ELF-1 (cell line): Measurements from ENCODE around the gene TTYH2.

Source experiments
- DNase-seq: peaks from one replicate; pipeline ENCODE4 v3.0.0-alpha.2; 2016; ENCODE audit warnings: low read depth, low spot score

TTYH2 gene

DNA sequence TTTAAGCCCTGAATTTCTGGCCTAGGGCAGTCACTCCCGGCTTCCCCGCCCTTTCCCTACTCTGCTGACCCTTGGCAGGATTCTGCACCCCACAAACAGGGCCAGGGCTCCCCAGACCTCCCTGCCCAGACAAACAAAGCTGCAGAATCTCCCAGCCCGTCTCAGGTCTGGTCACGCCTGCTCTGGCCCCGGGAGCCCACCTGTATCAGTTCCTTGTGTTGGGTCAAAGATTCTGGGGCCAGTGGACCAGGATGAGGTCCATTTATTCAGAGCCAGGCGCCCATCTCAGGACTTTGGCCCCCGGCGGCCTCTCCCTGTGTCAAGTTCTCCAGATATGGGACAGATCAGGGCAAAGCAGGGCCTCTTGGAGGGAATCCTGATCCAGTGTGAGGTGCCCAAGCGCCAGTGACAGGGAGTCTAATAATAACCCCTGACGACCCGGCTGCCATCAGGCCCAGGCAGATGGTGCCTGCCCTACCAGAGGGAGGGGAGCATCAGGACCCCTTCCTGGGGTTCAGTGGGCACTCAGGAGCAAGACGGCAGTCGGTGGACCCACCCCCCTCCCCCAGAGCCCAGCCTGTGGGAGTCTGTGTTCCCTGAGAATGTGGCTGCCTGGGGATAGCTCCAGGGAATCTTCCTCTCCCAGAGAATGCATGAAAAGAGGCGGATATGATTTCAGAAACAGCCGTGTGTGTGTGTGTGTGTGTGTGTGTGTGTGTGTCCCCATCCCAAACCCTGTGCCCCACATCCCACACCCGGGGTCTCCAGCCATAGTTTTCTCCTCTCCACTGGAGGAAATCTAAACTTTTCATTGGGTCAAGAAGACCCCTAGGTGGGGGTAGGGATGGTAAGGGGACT, 1.3 kb downstream of the TTYH2 start:
- no peak for DNase-seq

DNA sequence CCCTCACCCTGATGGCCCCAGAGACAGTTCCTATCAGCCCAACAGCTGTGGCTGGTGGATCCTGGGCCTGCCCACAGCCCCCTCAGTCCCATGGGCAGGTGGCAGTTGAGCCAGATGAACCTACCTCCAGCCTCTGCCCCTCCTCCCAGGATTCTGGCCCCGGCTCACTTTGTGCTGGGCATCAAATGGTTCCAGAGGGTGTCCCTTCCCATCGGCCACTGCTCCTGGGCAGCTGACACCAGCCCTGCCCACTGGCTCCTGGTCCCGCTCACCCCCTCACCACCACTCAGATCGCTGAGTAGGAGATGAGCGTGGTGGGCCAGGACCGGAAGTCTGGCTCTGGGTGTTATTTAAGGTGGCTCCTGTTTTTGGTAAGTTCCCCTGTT, 2.0 kb downstream of the TTYH2 start:
- no peak for DNase-seq

DNA sequence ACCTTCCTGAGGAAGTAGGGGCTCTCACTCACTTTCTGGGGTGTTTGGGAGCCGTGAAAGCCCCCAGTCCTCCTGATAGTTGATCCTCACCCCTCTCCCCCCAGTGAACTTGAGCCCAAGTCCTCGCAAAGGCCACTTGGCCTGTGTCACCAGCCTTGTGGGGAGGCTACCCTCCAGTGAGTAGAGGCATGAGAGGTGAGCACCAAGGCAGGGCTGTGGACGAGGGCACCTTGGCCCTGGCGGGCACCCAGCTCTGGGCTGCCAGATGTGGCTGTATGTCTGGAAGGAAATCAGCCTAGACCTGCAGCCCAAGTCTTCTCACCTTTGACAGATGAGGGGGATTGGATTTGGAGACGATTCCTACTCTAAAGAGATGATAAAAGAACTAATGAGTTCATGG, 3.1 kb downstream of the TTYH2 start:
- no peak for DNase-seq

DNA sequence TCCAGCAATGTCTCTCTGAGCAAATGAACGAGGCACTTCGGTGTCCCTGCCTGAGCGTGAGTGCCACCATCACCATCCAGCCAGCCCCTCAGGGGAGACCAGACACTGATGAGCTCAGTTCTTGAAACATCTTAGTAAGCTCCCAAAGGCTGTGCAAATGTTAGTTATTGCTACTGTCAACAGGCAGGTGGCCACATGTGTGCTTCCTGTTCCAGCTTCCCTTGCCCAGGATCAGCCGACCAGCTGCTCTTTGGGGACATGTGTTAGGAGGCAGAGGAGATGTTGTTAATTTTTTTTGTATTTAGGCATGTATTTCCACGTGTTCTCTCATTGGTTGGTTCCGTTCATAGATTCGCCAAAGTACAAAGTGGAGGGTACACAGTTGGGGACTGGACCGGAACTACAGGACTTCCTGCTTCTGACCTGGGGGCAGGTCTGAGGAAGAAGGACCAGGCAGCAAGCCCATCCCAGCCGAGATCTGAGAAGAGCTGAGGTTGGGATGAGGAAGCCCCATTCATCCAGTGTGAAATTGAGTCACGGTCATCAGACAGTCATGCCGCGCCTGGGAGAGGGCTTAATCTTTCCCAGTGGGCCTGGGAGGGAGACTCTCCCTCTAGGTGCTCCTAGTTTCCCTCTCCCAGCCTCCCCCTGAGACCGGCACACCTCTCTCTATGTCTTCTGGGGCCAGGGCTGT, 3.8 kb downstream of the TTYH2 start:
- DNase-seq: no peak

DNA sequence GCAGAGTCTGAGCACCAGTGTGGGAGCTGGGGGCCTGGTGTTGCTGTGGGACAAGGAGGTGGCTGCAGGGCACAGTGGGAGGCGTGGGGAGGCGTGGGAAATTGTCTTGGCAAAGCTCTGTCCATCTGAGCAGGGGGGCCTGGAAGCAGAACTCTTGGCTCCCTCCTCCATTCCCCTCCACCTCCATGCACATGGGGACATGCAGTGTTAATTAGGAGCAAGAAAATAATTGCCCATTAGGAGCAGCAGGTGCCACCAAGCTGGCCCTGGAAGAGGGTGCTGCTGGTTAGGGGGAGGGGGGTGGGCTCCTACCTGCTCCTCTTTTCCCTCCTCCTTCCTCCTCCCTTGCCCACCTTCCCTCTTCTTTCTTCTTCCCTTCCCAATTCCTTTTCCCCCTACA, 4.5 kb downstream of the TTYH2 start:
- no peak for DNase-seq

DNA sequence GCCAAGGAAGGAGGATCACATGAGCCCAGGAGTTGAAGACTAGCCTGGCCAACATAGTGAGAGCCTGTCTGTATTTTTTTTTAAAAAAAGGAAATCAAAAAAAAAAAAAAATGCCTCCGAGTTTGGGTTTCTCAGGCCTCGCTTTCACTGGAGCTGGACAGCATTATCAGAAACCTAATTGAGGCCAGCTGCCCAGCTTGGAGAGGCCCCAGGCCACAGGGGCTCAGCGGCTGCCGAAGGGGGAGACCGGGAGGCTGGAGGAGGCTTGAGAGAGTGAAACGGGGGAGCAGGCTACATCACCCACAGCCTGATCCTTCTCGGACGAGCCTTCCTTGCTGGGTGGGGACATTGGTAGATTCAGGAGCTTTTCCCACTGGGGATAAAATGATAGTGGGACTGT, 5.1 kb downstream of the TTYH2 start:
- DNase-seq: no peak

DNA sequence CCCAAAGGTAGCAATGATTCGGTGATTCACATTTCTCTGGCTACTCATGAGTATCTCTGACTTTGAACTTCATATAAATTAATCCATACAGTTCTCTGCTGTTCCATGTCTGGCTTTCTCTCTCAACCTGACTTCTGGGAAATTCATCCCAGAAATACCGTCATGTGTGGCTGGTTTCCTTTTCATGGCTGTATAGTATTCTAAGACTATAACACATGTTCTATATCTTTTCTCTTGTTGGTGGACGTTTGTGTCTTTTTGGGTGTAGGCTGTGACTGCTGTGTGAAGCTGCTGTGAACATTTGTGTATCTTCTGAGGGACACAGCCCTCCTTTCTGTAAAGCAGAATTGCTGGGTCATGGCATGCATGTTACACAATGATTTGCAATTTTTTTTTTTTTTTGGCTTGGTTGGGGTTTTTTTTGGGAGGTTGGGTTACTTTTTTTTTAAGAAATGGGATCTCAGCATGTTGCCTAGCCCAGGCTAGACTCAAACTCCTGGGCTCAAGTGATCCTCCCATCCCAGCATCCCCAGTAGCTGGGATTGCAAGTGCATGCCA, 6.3 kb downstream of the TTYH2 start:
- no peak for DNase-seq

DNA sequence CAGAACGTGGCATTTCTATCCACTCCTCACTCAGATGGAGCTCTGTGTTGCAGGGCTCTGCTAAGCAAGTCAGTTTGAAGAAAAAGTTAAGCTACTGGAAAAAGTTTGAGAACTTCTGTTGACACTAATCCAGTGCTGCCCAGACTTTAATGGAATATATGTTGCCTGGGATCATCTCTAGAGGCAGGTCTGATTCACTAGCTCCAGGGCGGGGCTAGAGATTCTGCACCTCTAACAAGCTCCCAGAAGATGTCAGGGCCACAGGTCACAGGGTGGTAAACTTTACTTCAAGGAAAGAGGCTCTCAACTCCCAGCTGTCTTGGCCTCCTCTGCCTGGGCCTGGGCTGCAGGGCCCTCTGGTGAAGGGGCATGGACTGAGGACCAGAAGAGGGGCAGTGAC, 6.8 kb downstream of the TTYH2 start:
- no peak for DNase-seq

DNA sequence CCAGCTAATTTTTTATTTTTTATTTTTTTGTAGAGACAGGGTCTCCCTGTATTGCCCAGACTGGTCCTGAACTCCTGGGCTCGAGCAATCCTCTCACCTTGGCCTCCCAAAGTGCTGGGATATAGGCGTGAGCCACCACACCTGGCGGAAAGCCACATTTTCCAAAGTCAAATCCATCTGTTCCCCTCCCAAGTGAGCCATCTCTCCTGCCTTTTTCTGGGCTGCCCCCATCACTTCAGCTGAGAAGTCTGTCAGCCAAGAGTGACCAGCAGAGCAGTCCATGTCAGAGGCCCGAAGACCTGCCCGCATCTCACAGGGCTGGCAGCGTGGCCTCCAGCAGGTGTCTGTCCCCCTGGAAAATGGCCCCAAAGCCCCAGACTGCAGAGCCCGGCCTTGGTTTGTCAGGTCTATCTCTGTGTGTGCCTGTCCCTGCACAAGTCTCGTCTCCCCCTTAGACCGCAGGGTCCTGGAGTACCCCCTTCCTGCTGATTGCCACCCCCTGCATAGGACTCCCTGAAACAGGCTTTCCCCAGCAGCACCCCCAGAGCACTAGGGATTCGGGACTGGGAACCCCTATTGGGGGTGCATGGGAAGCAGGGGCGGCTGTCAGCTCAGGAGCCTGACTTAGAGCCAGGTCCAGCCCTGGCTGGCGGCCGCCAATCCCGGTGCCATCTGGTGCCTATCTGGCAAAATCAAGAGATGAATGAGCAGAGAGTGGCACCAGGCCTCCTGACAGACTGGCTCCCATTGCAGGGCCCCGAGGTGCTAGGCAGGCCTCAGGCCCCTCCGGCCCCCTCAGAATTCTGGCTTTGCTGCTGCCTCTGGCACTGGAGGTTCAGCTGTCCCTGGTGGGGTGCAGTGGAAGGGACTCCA, 7.8 kb downstream of the TTYH2 start:
- no peak for DNase-seq

DNA sequence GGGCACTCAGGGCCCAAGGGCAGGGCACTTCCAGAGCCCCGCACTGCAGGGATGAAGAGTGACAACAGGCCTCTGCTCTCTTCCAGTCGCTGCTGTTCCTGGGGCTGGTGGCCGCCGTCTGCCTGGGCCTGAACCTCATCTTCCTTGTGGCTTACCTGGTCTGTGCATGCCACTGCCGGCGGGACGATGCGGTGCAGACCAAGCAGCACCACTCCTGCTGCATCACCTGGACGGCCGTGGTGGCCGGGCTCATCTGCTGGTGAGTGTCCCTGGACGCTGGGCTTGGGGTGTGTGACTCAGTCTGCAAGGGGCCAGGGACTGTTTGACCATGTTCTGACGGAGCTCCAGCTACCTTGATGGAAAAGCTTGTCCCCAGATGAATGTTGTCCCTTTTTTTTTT, 9.0 kb downstream of the TTYH2 start:
- DNase-seq: no peak

DNA sequence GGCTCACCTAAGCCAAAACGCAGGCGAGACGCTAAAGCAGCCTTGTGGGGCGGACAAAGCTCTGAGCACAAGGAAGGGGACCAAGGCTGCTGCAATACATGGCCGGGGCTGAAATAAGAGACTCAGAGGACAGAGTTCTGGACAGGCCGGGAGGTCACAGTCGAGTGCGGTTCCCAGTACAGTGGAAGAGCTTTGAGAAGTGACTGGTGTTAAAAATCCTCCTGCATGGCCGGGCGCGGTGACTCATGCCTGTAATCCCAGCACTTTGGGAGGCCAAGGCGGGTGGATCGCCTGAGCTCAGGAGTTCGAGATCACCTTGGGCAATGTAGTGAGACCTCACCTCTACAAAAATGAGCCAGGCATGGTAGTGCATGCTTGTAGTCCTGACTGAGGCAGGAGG, 10.5 kb downstream of the TTYH2 start:
- no peak for DNase-seq

DNA sequence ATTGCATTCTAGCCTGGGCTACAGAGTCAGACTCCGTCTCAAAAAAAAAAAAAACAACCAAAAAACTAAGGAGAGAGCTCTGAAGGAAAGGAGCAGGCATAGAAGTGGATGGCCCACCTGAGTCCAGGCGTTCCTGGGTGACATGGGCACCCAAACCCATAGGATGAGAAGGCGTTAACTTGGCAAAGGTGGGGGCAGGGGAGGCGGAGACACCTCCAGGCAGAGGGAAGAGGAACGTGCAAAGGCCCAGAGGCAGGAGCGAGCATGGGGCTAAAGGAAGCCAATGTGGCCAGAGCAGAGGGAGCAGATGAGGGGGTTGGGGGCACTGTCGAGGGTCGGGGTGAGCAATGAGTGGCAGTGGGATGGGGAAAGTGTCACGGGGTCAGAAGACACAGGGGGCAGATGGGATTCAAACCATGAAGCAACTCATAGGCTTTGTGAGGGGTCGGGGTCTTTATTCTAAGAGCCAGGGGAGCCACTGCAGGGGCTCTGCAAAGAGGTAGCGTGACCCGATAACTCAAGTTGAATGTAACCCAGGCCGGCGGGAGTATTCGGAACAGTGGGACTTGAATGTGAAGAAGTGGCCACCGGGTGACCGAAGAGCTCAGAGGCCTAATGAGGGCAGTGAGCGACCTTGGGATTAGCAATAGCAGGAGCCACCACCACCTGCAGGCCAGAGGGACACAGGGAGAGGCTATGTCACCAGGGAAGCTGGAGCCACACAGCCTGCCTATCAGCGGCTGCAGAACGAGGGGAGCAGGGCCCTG, 11.8 kb downstream of the TTYH2 start:
- DNase-seq: no peak

DNA sequence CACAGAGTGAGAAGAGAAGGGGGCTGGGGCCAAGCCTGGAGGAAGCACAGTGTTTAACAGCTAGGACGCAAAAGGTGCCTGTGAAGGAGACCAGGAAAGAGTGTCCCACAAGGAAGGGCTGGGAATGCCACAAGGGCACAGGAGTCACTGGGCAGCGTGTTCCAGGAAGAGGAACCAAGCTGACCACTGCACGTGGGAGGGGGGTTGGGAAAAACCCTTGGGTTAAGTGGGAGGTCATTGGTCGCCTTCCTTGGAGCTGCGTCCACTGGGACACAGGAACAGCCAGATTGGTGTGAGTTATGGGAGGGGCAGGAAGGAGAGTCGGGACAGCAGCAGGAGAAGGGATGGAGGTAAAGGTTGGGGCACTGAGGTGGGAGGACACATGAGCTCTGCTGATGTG, 12.9 kb downstream of the TTYH2 start:
- DNase-seq: no peak

DNA sequence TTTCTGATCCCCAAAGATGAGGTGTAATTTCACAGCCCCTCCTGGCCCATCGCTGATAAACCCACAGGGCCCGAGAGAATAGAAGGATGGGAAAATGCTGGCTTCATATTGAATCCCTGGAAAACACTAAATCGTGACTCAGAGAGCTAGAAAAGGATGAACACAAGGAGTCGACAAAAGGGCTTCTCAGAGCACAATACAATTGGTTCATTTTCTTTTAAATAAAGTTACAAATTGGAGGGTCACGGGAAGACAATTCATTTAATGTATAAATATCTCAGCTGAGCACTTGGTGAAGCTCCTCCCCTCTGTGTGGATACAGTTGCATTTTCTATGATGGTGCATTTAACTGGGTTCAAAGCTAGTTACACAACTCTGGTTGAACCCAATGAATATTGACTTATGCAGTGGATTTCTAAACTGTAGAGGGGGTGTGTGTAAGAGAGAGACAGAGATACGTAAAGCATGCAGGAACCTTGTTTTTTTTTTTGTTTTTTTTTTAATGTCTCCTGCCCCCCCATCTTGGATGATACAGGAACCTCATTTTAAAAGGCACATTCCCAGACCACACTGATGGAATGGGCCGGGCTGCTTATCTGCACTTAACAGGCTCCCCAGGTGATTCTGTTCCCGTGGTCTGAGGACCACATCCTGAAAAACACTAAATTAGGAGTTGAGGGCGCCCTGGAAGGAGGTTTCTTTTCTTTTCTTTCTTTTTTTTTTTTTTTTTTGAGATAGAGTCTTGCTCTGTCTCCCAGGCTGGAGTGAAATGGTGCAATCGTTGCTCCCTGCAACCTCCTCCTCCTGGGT, 14.1 kb downstream of the TTYH2 start:
- DNase-seq: no peak

DNA sequence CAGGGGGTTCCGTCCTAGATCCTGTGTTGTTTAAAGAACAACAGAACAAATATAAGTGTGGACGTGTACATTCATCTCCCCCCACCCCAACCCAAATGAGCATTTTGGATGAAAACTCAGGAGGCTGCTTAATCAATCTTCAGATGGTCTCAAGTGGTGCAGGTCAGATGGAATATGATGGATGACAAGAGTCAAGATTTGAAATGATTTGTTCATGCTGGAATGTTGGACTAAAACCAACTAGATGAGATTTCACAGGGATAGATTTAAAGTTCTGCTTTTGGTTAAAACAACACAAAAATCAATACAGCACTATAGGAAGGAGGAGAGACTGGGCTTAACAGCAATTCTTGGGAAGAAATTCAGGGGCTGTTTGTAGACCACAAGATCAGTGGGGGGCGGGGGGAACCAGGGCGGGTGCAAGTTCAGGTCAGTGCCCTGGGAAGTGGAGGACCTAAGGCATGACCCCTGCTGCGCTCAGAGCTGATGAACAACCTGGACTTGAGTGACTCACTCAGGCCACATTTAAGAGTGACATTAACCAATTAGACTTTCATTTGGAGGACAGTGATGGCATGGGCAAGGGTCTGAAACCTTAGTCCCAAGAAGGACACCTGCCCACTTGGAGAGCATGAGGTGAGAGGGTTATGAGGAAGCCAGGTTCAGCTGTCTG, 15.1 kb downstream of the TTYH2 start:
- no peak for DNase-seq

DNA sequence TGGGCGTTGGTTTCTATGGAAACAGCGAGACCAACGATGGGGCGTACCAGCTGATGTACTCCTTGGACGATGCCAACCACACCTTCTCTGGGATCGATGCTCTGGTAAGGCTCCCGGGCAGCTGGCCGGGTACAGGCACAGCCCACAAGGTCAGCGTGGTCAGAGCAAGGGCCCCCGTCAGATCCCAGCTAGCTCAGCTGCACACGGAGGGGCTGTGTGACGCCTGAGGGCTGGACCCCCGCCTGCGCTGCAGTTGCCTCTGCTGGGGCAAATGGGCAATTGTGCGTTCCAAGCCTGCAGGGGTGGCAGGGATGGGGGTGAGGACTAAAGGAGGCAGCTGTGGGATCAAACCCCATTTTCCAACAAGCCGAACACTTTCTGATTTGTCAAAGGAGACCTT, 17.5 kb downstream of the TTYH2 start:
- no peak for DNase-seq

DNA sequence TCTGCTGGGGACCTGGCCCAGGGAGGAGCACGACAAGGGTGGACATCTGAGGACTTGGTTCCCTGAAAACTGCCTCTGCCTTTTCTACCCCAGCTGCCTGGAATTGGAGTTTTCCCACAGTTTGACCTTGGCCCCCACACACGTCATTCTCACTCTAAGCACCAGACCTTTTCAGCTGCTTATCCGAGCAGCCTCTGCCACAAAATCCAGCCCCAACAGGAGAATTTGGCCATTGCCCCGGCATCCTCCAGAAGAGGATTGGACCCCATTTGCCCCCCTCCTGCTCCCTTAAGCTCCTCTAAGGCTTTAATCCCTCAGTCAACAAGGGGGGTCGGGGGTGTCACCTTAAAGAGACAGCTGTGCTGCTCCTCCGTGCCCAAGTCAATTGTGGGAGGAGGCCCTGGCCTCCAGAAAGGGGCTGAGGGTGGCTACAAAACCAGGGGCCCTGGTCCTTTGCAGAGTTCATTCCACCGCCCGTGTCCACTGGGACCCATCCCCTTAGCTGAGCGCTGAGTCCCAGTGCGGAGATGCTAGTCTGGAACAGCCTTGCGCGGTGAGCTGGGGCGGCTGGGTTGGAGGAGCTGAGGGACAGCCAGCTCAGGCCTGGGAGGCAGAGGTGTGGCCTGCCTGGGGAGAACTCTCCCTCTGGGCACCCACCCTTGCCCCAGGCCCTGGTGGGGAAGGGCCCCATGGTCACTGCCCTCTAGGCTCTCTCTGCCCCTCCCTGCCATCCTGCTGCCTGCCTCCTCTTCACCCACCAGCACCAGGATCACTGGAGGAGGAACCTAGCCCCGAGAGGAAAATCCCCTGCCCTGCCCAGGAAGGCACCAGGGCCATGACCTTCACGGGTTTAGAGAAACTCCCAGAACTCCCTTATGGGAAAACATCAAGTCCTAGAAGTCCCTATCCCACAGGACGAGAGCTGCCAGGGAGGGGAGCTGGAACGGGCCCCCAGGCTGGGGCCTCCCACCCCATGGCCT, 18.8 kb downstream of the TTYH2 start:
- DNase-seq: no peak

DNA sequence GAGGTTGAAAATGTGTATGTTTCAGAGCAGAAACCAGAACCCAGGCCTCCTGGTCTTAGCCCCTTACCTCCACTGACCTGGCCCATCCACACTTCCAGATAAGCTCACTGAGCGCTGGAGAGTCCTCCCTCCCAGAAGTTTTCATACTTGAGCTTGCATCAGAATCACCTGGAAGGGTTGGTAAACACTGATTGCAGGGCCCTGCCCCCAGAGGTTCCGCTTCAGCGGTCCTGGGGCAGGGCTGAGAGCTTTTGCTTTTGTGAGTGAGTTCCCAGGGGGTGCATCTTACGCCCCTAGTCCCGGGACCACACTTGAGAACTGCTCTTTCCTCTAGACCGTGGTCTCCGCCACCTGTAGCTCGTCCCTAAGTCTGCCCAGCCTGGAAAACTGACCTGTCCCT, 20.6 kb downstream of the TTYH2 start:
- DNase-seq: no peak

DNA sequence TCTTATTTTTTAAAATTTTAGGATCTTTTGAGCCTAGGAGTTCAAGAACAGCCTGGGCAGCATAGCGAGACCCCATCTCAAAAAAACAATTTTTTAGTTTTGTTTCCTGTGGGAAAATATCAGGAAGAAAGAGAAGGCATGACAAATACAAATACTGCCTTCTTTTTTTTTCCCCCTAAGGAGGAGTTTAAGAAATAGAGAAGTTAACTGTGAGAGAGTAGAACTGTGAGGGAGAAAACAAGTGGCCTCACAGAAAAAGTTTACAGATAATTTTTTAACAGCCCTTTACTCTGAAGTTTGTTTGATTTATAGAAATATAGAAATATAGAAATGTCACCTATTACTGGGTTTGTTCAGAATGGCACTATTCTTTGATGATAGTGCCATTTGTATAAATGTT, 21.1 kb downstream of the TTYH2 start:
- DNase-seq: no peak
